Panc1 (cell line): ENCODE measurements around the gene GOSR1.

Source experiments
- TF ChIP-seq, protein P1 (sequence below): fragments of 450-650 bp; IDR thresholded peaks from 2 replicates; pipeline ENCODE4 v1.5.1; 2017; ENCODE audit warnings: mild to moderate bottlenecking
- TF ChIP-seq, protein P2 (sequence below), 2 experiments: IDR thresholded peaks; 2 replicates each; pipeline ENCODE4 v1.6.1; 2011 to 2012; ENCODE audit warnings: low read depth in 2 of 2, control low read depth in 1 of 2, low read length in 1 of 2, mild to moderate bottlenecking in 1 of 2, moderate library complexity in 1 of 2; ENCODE audit not compliant: insufficient read depth in 1 of 2

DNA sequence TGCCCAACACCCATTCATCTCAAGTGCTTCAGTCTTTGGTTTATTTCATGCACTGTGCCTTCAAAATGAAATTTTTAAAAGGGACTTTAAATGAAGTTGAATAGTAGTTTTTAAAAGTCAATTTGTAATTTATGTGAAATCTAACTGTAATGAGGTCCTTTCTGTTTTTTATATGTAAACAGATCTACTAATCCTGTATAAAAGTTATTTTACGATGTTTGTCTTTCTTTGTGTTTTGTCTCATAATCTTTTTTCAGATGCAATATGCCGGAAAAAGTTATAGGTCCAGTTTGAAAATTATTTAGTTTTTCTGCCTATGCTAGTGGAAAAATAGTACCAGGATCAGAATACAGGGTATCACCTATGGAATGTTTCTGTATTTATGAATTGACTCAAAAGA is 8.7 kb upstream of the GOSR1 start:
- TF ChIP-seq, protein P1, sequence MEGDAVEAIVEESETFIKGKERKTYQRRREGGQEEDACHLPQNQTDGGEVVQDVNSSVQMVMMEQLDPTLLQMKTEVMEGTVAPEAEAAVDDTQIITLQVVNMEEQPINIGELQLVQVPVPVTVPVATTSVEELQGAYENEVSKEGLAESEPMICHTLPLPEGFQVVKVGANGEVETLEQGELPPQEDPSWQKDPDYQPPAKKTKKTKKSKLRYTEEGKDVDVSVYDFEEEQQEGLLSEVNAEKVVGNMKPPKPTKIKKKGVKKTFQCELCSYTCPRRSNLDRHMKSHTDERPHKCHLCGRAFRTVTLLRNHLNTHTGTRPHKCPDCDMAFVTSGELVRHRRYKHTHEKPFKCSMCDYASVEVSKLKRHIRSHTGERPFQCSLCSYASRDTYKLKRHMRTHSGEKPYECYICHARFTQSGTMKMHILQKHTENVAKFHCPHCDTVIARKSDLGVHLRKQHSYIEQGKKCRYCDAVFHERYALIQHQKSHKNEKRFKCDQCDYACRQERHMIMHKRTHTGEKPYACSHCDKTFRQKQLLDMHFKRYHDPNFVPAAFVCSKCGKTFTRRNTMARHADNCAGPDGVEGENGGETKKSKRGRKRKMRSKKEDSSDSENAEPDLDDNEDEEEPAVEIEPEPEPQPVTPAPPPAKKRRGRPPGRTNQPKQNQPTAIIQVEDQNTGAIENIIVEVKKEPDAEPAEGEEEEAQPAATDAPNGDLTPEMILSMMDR, result no peak
- TF ChIP-seq, protein P2, sequence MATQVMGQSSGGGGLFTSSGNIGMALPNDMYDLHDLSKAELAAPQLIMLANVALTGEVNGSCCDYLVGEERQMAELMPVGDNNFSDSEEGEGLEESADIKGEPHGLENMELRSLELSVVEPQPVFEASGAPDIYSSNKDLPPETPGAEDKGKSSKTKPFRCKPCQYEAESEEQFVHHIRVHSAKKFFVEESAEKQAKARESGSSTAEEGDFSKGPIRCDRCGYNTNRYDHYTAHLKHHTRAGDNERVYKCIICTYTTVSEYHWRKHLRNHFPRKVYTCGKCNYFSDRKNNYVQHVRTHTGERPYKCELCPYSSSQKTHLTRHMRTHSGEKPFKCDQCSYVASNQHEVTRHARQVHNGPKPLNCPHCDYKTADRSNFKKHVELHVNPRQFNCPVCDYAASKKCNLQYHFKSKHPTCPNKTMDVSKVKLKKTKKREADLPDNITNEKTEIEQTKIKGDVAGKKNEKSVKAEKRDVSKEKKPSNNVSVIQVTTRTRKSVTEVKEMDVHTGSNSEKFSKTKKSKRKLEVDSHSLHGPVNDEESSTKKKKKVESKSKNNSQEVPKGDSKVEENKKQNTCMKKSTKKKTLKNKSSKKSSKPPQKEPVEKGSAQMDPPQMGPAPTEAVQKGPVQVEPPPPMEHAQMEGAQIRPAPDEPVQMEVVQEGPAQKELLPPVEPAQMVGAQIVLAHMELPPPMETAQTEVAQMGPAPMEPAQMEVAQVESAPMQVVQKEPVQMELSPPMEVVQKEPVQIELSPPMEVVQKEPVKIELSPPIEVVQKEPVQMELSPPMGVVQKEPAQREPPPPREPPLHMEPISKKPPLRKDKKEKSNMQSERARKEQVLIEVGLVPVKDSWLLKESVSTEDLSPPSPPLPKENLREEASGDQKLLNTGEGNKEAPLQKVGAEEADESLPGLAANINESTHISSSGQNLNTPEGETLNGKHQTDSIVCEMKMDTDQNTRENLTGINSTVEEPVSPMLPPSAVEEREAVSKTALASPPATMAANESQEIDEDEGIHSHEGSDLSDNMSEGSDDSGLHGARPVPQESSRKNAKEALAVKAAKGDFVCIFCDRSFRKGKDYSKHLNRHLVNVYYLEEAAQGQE (IDR thresholded peaks at IDR 0.05; ENCODE audit: insufficient read depth in 1 of 2, low read depth in 2 of 2, low read length in 1 of 2), result no peak
